Transverse colon (tissue), 4 donors: ENCODE results near the gene ZYG11A. TPM values are rescaled to one million over a fixed set of nuclear protein-coding genes. Genes with fewer than 3 reads are reported as not detected.
"Not testable (repeated sequence)": the region's sequence is repeated elsewhere in the genome, so short reads cannot be mapped to it uniquely, and the experiment has no call there.

ENCODE experiments used
- DNase-seq: peaks from one replicate; pipeline ENCODE4 v3.0.0-alpha.2; 2019
- H3K27ac ChIP-seq, 4 donors: fragments of 200-600 bp; sonication (generic); 2 replicates each; pipeline ENCODE4 v1.5.1; 2016 to 2018; ENCODE audit warnings: inconsistent platforms in 4 of 4
- H3K27me3 ChIP-seq: fragments of 200-600 bp; sonication (generic); 2 replicates; pipeline ENCODE4 v1.5.1; 2017; ENCODE audit warnings: inconsistent platforms
- H3K36me3 ChIP-seq, 4 donors: fragments of 200-600 bp; sonication (generic); 2 replicates each; pipeline ENCODE4 v1.5.1; 2017 to 2019; ENCODE audit warnings: inconsistent platforms in 4 of 4
- H3K4me1 ChIP-seq, 4 donors: fragments of 200-600 bp; sonication (generic); 2 replicates each; pipeline ENCODE4 v1.5.1; 2017 to 2020; ENCODE audit warnings: inconsistent platforms in 4 of 4
- H3K4me3 ChIP-seq, 4 donors: fragments of 200-600 bp; sonication (generic); 1 replicate in 1 of 4; 2 replicates in 3 of 4; pipeline versions ENCODE4 v1.5.1 to v1.6.1; 2017 to 2019; ENCODE audit warnings: inconsistent platforms in 4 of 4
- H3K9me3 ChIP-seq, 2 donors: fragments of 200-600 bp; sonication (generic); 2 replicates each; pipeline ENCODE4 v1.5.1; 2017 to 2019; ENCODE audit warnings: inconsistent platforms in 2 of 2
- CTCF ChIP-seq, 5 experiments: fragments of 200-600 bp in 3 of 5; fragments of 450-650 bp in 2 of 5; sonication (generic) in 3 of 5; IDR thresholded peaks; 1 replicate in 2 of 5; 2 replicates in 3 of 5; pipeline ENCODE4 v1.5.1; 2016 to 2017; ENCODE audit warnings: antibody characterized with exemption in 5 of 5, inconsistent platforms in 3 of 5, mild to moderate bottlenecking in 2 of 5, moderate library complexity in 1 of 5
- EP300 ChIP-seq: sonication (generic); formaldehyde crosslinking; IDR thresholded peaks from one replicate; pipeline ENCODE4 v1.6.1; 2017; ENCODE audit warnings: antibody characterized with exemption, low read depth
- POLR2A ChIP-seq: fragments of 450-650 bp; IDR thresholded peaks from one replicate; pipeline ENCODE4 v1.6.1; 2016; ENCODE audit warnings: antibody characterized with exemption, mild to moderate bottlenecking, moderate library complexity
- POLR2AphosphoS5 ChIP-seq, 3 donors: sonication (generic); formaldehyde crosslinking; IDR thresholded peaks; one replicate each; pipeline ENCODE4 v1.6.1; 2016; ENCODE audit warnings: antibody characterized with exemption in 3 of 3
- WGBS, 2 donors: methylation state at CpG; one replicate each; pipeline ENCODE4 v1.1.5; 2018; ENCODE audit warnings: low coverage in 1 of 2; 5-methylcytosine and 5-hydroxymethylcytosine counted together
- in situ Hi-C, 4 donors: fragments of 200-750 bp; cut with MboI; loops; one replicate each; pipeline versions ENCODE4 v1.15.0 to v1.15.1; 2017; ENCODE audit warnings: low sequenced_read_pairs in 3 of 4, low pct_ligation_motif_present in 1 of 4, low pct_unique_long_range_greater_than_20kb in 1 of 4
- intact Hi-C: fragments of 100-400 bp; cut with DNase I; formaldehyde crosslinking; loops from one replicate; pipeline ENCODE4 v1.15.1; 2023; ENCODE audit warnings: low total_unique reads
- total RNA-seq, 4 donors: library from RNA; depleted of rRNA; stranded (reverse); fragments of >200 nt; gene quantifications; one replicate each; pipeline ENCODE4 v1.1.0, GENCODE V29; 2016

ZYG11A gene
- total RNA-seq, 4 donors from 2014 or later, result 0.32 TPM; not detected in 3

- H3K27ac ChIP-seq, result no peak overlapping the region
- TF ChIP-seq EP300 (no peak), POLR2AphosphoS5 (IDR thresholded peaks at IDR 0.05) (no peak), CTCF (IDR thresholded peaks at IDR 0.05) (no peak), POLR2A (no peak)
- H3K36me3 ChIP-seq, result peaks cover 0 to 42% (median 20%) of the 10 kb centered on the region in 4 donors
- 97 to 100% methylated on average over 1 to 2 of the region's 2 CpGs for WGBS, 2 donors
- H3K4me1 ChIP-seq, result no peaks in the 10 kb centered on the region
- DNase-seq, result no peak
- in situ Hi-C loops, result no loop called here
- no peaks in the 10 kb centered on the region for H3K27me3 ChIP-seq
- H3K9me3 ChIP-seq, result no peaks in the 10 kb centered on the region
- intact Hi-C loops, result no loop called here
- H3K4me3 ChIP-seq, result no peak overlapping the region
Measured at GRCh38 chr1:52814465-52814864, 28.1 kb upstream of the ZYG11A start.

GRCh38 chr1:52820830-52821229, 21.7 kb upstream of the ZYG11A start:
- DNase-seq, in situ Hi-C loops, intact Hi-C loops, H3K9me3 ChIP-seq, H3K27ac ChIP-seq, H3K27me3 ChIP-seq, H3K4me1 ChIP-seq, H3K4me3 ChIP-seq: not testable (repeated sequence)
- peaks cover 0 to 40% (median 20%) of the 10 kb centered on the region in 4 donors for H3K36me3 ChIP-seq
- WGBS, 2 donors, result 97 to 100% methylated on average over 5 of the region's 5 CpGs

- WGBS, 2 donors, result 7 to 15% methylated on average over 1 of the region's 1 CpG
- Histone ChIP-seq H3K36me3 (peaks cover 0 to 15% (median 6%) of the 10 kb centered on the region in 4 donors), H3K4me1 (no peaks in the 10 kb centered on the region), H3K27ac (no peak overlapping the region), H3K27me3 (no peaks in the 10 kb centered on the region), H3K4me3 (no peak overlapping the region), H3K9me3 (no peaks in the 10 kb centered on the region)
- TF ChIP-seq POLR2AphosphoS5 (IDR thresholded peaks at IDR 0.05) (no peak), CTCF (IDR thresholded peaks at IDR 0.05) (peak in 1 of 5 experiments; percentile 6)
- no peak for DNase-seq
- in situ Hi-C loops, result no loop called here
- intact Hi-C loops, result no loop called here
Measured at GRCh38 chr1:52825868-52826267, 16.7 kb upstream of the ZYG11A start.

GRCh38 chr1:52834798-52835197, 7.8 kb upstream of the ZYG11A start:
- Histone ChIP-seq H3K4me3 (no peak overlapping the region), H3K4me1 (no peaks in the 10 kb centered on the region), H3K36me3 (no peaks in the 10 kb centered on the region), H3K9me3 (no peaks in the 10 kb centered on the region), H3K27me3 (no peaks in the 10 kb centered on the region), H3K27ac (no peak overlapping the region)
- in situ Hi-C loops, result no loop called here
- 91 to 92% methylated on average over 2 to 3 of the region's 3 CpGs for WGBS, 2 donors
- intact Hi-C loops, result no loop called here
- TF ChIP-seq EP300 (no peak), CTCF (IDR thresholded peaks at IDR 0.05) (no peak), POLR2AphosphoS5 (IDR thresholded peaks at IDR 0.05) (no peak), POLR2A (no peak)
- DNase-seq, result no peak

- no peak for TF ChIP-seq POLR2AphosphoS5 (IDR thresholded peaks at IDR 0.05)
- Histone ChIP-seq H3K27me3 (peaks cover 4% of the 10 kb centered on the region), H3K4me3 (no peak overlapping the region), H3K9me3 (no peaks in the 10 kb centered on the region), H3K36me3 (no peaks in the 10 kb centered on the region), H3K27ac (no peak overlapping the region), H3K4me1 (no peaks in the 10 kb centered on the region)
- intact Hi-C loops, result no loop called here
- in situ Hi-C loops, result no loop called here
- WGBS, 2 donors, result 55% methylated on average over 3 of the region's 3 CpGs
- DNase-seq, result no peak
Measured at GRCh38 chr1:52836035-52836434, 6.5 kb upstream of the ZYG11A start.

GRCh38 chr1:52839175-52839574, 3.4 kb upstream of the ZYG11A start:
- 86 to 90% methylated on average over 7 to 10 of the region's 10 CpGs for WGBS, 2 donors
- H3K9me3 ChIP-seq, H3K27ac ChIP-seq, DNase-seq, intact Hi-C loops, in situ Hi-C loops, H3K36me3 ChIP-seq, H3K4me3 ChIP-seq: not testable (repeated sequence)
- peaks cover 34% of the 10 kb centered on the region for H3K27me3 ChIP-seq
- H3K4me1 ChIP-seq, result peaks cover 6 to 16% (median 12%) of the 10 kb centered on the region in 4 donors

- H3K4me1 ChIP-seq, result peaks cover 6 to 16% (median 12%) of the 10 kb centered on the region in 4 donors
- peaks cover 57% of the 10 kb centered on the region for H3K27me3 ChIP-seq
- WGBS, 2 donors, result 81 to 83% methylated on average over 5 to 6 of the region's 6 CpGs
- in situ Hi-C loops, intact Hi-C loops, H3K27ac ChIP-seq, DNase-seq, H3K4me3 ChIP-seq, H3K36me3 ChIP-seq, H3K9me3 ChIP-seq: not testable (repeated sequence)
Measured at GRCh38 chr1:52845119-52845518, 2.6 kb downstream of the ZYG11A start.
